Hepatocyte (in vitro differentiated cells): ENCODE data around the gene NHSL2.
"Not testable (repeated sequence)": the region's sequence is repeated elsewhere in the genome, so short reads cannot be mapped to it uniquely, and the experiment has no call there.

Source experiments
- EZH2 ChIP-seq: fragments of 200-600 bp; sonication (generic); IDR thresholded peaks from 2 replicates; pipeline ENCODE4 v1.6.1; 2016; ENCODE audit warnings: antibody characterized with exemption, mild to moderate bottlenecking, borderline replicate concordance
- EZH2phosphoT487 ChIP-seq: fragments of 200-600 bp; sonication (generic); IDR thresholded peaks from one replicate; pipeline ENCODE4 v1.6.1; 2018; ENCODE audit warnings: antibody characterized with exemption, mild to moderate bottlenecking, low read depth, moderate library complexity; ENCODE audit not compliant: unreplicated experiment, severe bottlenecking
- TF ChIP-seq, protein P1 (sequence below): fragments of 200-600 bp; sonication (generic); IDR thresholded peaks from 2 replicates; pipeline ENCODE4 v1.5.1; 2016; ENCODE audit warnings: antibody characterized with exemption, mild to moderate bottlenecking; ENCODE audit not compliant: poor library complexity

DNA sequence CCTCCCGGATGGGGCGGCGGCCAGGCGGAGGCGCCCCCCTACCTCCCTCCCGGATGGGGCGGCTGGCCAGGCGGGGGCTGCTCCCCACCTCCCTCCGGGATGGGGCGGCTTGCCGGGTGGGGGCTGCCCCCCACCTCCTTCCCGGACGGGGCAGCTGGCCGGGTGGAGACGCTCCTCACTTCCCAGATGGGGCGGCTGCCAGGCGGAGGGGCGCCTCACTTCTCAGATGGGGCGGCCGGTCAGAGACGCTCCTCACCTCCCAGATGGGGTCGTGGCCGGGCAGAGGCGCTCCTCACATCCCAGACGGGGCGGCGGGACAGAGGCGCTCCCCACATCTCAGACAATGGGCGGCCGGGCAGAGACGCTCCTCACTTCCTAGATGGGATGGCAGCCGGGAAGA is 33.8 kb upstream of the NHSL2 start:
- TF ChIP-seq, protein P1, sequence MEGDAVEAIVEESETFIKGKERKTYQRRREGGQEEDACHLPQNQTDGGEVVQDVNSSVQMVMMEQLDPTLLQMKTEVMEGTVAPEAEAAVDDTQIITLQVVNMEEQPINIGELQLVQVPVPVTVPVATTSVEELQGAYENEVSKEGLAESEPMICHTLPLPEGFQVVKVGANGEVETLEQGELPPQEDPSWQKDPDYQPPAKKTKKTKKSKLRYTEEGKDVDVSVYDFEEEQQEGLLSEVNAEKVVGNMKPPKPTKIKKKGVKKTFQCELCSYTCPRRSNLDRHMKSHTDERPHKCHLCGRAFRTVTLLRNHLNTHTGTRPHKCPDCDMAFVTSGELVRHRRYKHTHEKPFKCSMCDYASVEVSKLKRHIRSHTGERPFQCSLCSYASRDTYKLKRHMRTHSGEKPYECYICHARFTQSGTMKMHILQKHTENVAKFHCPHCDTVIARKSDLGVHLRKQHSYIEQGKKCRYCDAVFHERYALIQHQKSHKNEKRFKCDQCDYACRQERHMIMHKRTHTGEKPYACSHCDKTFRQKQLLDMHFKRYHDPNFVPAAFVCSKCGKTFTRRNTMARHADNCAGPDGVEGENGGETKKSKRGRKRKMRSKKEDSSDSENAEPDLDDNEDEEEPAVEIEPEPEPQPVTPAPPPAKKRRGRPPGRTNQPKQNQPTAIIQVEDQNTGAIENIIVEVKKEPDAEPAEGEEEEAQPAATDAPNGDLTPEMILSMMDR = not testable (repeated sequence)
- TF ChIP-seq EZH2, EZH2phosphoT487: not testable (repeated sequence)
